ENCODE results near the gene SLC9B1.
"Not testable (repeated sequence)": the region's sequence is repeated elsewhere in the genome, so short reads cannot be mapped to it uniquely, and the experiment has no call there.

The SLC9B1 gene

GRCh38 chr4:102867278-102868152 is 152.0 kb downstream of the SLC9B1 start:
- no peaks in the 10 kb centered on the region for H3K27me3 ChIP-seq (ENCODE audit: control insufficient read depth, insufficient read depth, low read length)
- no peak overlapping the region for H3K9ac ChIP-seq (ENCODE audit: low read length)
- H3K36me3 ChIP-seq (ENCODE audit: control insufficient read depth, insufficient read depth, low read length), result no peaks in the 10 kb centered on the region
- H3K4me1 ChIP-seq (ENCODE audit: control insufficient read depth, insufficient read depth, low read length), result peaks cover 3% of the 10 kb centered on the region
- H3K4me3 ChIP-seq (ENCODE audit: low read length), result peak overlapping the region; percentile 99
- H3K27ac ChIP-seq (ENCODE audit: low read depth, low read length), result peak overlapping the region; percentile 96

- not testable (repeated sequence) for H3K27ac ChIP-seq (ENCODE audit: low read depth, low read length); H3K27me3 ChIP-seq (ENCODE audit: control insufficient read depth, insufficient read depth, low read length); H3K4me1 ChIP-seq (ENCODE audit: control insufficient read depth, insufficient read depth, low read length)
Observed at GRCh38 chr4:102865327-102865726, 154.2 kb downstream of the SLC9B1 start.

DNA sequence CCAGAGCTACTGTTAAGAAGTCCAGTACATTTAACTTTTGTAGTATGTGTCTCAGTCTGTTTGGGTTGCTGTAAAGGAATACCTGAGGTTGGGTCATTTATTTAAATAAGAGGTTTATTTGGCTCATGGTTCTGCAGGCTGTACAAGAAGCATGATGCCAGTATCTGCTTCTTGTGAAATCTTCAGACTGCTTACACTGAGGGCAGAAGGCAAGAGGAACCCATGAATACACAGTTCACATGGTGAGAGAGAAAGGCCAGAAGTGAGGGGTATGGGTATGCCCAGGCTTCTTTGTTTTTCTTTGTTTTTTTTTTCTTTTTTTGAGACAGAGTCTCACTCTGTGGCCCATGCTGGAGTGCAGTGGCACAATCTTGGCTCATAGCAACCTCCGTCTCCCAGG is 156.8 kb downstream of the SLC9B1 start:
- Histone ChIP-seq H3K9ac (ENCODE audit: low read length) (no peak overlapping the region), H3K36me3 (ENCODE audit: control insufficient read depth, insufficient read depth, low read length) (no peaks in the 10 kb centered on the region), H3K27me3 (ENCODE audit: control insufficient read depth, insufficient read depth, low read length) (no peaks in the 10 kb centered on the region), H3K27ac (ENCODE audit: low read depth, low read length) (no peak overlapping the region), H3K4me1 (ENCODE audit: control insufficient read depth, insufficient read depth, low read length) (no peaks in the 10 kb centered on the region), H3K4me3 (ENCODE audit: low read length) (no peak overlapping the region)

More at GRCh38 chr4:102865327-102865726, 154.2 kb downstream of the SLC9B1 start:
- H3K4me3 ChIP-seq (ENCODE audit: low read length); H3K36me3 ChIP-seq (ENCODE audit: control insufficient read depth, insufficient read depth, low read length); H3K9ac ChIP-seq (ENCODE audit: low read length): not testable (repeated sequence)

GRCh38 chr4:102862016-102862415 is 157.5 kb downstream of the SLC9B1 start:
- H3K9ac ChIP-seq (ENCODE audit: low read length), result no peak overlapping the region
- no peaks in the 10 kb centered on the region for H3K4me1 ChIP-seq (ENCODE audit: control insufficient read depth, insufficient read depth, low read length)
- H3K36me3 ChIP-seq (ENCODE audit: control insufficient read depth, insufficient read depth, low read length), result no peaks in the 10 kb centered on the region
- no peaks in the 10 kb centered on the region for H3K27me3 ChIP-seq (ENCODE audit: control insufficient read depth, insufficient read depth, low read length)
- H3K27ac ChIP-seq (ENCODE audit: low read depth, low read length), result no peak overlapping the region
- no peak overlapping the region for H3K4me3 ChIP-seq (ENCODE audit: low read length)

- H3K4me3 ChIP-seq (ENCODE audit: low read length), result no peak overlapping the region
- no peaks in the 10 kb centered on the region for H3K4me1 ChIP-seq (ENCODE audit: control insufficient read depth, insufficient read depth, low read length)
- no peak overlapping the region for H3K27ac ChIP-seq (ENCODE audit: low read depth, low read length)
- no peaks in the 10 kb centered on the region for H3K36me3 ChIP-seq (ENCODE audit: control insufficient read depth, insufficient read depth, low read length)
- no peaks in the 10 kb centered on the region for H3K27me3 ChIP-seq (ENCODE audit: control insufficient read depth, insufficient read depth, low read length)
- H3K9ac ChIP-seq (ENCODE audit: low read length), result no peak overlapping the region
Observed at GRCh38 chr4:102860611-102861324, 158.7 kb downstream of the SLC9B1 start.

DNA sequence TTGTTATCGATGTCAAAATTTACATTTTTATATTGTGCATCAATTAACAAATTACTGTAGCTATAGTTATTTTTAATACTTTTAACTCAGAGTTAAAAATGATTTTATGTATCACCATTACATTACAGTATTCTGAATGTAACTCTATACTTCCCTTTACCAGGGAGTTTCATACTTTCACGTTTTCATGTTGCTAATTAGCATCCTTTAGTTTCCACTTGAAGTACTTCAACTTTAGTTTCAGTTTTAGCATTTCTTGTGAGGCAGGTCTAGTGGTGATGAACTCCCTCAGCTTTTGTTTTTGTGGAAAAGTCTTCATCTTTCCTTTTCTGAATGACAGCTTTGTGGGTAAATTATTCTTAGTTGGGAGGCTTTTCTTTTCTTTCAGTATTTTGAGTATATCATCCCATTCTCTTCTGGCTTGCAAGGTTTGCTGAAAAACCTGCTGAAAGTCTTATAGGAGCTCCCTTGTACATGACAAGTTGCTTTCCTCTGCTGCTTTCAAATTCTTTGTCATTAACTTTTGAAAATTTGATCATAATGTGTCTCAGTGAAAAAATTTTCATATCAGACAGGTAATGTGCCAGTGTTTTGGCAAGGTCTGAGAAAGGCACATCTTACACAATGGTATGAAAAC is 160.6 kb downstream of the SLC9B1 start:
- Histone ChIP-seq H3K9ac (ENCODE audit: low read length) (no peak overlapping the region), H3K36me3 (ENCODE audit: control insufficient read depth, insufficient read depth, low read length) (no peaks in the 10 kb centered on the region), H3K4me3 (ENCODE audit: low read length) (no peak overlapping the region), H3K4me1 (ENCODE audit: control insufficient read depth, insufficient read depth, low read length) (no peaks in the 10 kb centered on the region), H3K27me3 (ENCODE audit: control insufficient read depth, insufficient read depth, low read length) (no peaks in the 10 kb centered on the region), H3K27ac (ENCODE audit: low read depth, low read length) (no peak overlapping the region)

Data from rectal smooth muscle tissue (tissue), 1 donor.